Ramos (cell line): Measurements from ENCODE around the gene WASL.
"Not testable (repeated sequence)": the region's sequence is repeated elsewhere in the genome, so short reads cannot be mapped to it uniquely, and the experiment has no call there.

Source experiments
- in situ Hi-C: fragments of 300-500 bp; cut with MboI; formaldehyde crosslinking; loops from one replicate; pipeline ENCODE4 v1.14.3; 2022; ENCODE audit warnings: low sequenced_read_pairs; ENCODE audit not compliant: unreplicated experiment

The WASL gene

DNA sequence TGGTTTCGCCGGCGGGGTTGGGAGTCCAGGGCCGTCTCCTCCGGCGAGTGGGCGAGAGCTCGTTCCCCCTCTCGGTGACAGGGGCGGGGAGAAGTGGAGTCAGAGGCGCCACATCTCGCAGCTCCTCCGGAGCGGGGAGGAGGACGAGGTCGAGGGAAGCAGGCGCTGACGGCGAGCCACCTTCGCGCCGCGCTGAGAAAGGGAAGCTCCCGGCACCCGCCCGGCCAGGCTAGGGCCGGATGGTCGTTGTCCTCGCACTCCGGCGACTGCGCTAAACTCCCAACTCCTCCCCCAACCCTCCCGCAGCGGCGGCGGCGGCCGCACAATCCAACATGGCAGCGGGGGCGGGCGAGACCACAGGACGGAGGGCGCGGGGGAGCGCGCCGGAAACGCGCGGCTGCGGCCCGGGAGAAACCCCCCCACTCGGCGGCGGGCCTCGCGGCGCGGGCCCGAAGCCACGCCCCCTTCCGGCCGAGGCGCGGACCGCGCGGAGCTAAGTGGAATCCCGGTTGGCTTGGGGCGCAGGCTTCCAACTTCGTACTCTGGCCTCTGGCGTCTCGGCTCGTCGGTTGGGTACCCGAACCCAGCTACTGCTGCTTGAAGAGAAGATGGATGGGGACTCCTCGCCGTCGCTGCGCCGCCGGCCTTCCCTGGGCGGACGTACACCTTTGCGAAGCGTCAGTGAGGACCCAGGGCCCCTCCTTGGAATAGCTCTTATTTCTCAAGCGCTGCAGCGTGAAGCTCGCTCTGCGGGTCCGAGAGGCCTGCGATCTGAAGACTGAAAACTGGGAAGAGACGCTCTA, at the start of gene WASL:
WASL (minus strand) TSS at position 270 of the 803 bp plus-strand sequence; CDS start at position 1, 269 bp downstream.
- in situ Hi-C loops, result no loop called here

DNA sequence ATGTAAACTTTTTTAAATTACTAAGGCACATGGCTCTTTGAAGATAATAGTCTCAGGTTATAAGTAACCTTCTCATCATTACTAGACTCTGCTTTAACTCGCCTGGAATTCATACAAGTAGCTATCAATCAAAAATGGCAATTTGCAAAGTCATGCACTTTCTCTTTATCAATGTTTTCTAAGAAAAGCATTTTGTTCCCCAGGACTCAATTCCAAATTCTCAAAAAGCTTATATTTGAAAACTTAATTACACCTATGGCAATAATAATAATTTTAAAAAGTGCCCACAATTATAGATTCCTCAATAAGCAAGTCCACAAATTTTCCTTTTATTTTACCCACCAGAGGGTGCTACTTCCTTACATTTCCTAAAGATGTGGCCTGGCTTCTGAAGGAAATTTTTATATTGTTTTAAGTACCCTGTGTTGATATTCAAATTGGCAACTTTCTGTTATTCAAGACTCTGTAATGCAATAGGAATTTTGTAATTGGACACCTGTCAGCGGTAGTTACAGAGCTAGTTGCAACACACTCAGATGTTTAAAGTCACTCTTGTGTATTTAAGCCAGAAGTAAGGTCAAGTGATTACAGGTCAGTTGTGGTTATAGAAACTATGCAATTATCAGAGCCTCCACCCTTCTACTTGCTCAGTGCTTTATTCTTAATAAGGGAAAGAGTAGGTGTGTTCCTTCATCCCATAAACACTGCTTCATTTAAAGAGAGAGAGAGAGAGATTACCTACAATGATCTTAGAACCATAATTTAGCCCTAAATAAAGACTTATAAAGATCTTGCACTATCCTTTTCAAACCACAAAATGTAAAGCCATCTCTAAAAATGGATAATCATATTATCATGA, 49.1 kb upstream of the WASL start:
- in situ Hi-C loops, result no loop called here

DNA sequence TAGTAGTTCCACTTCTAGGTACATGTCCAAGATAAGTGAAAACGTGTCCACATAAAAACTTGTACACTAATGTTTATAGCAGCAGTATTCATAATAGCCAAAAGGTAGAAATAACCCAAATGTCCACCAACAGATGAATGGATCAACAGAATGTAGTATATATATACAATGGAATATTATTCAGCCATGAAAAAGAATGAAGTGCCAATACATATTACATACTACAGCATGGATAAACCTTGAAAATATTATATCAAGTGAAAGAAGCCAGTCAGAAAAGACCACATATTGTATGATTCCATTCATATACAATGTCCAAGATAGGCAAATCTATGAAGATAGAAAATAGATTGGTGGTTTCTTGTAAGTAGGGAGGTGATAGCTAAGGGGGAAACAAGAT, 47.8 kb upstream of the WASL start:
- in situ Hi-C loops, result no loop called here

DNA sequence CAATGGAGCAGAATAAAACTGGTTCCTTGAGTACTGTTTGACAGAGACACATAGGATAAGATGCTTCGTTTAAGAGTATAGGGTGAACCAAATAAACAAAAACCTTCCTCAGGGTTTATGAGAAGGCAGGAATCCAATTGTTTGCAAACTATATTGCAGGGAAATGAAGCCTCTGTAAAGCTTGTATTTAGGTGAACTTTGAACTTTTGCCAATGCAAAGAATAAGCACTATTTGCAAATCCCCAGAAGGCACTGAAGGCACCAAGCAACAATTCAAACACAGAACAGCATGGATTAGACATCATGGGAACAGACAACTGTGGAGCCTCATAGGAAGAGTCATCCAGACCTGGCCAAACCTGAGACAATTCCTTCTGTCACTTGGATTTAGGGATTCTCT, 47.1 kb upstream of the WASL start:
- in situ Hi-C loops, result no loop called here

DNA sequence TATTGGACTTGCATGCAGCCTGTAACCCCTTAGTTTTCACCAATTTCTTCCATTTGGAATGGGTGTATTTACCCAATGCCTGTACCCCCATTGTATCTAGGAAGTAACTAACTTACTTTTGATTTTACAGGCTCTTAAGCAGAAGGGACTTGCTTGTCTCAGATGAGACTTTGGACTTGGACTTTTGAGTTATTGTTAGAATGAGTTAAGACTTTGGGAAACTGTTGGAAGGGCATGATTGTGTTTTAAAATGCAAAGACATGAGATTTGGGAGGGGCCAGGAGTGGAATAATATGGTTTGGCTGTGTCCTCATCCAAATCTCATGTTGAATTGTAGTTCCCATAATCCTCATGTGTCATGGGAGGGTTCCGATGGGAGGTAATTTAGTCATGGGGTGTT, 46.3 kb upstream of the WASL start:
- in situ Hi-C loops, result not testable (repeated sequence)

DNA sequence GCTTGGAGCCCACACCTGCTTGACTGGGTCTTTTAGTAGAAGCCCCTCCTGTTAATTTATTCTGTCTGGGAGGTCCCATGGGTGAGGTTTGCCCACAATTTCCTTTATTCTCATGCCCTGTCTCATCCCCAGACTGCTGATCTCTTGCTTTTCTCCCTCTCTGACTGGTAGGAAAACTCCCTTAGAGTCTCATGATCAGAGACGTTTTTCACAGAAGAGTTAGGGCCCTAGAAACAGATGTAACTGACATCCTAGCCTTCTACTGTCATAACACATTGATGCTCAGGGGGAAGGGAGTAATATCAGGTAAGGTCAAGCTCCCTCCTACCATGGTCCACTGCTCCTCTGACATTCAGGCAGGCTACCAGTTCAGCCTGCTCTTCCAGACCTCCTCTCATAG, 43.7 kb upstream of the WASL start:
- in situ Hi-C loops, result no loop called here

DNA sequence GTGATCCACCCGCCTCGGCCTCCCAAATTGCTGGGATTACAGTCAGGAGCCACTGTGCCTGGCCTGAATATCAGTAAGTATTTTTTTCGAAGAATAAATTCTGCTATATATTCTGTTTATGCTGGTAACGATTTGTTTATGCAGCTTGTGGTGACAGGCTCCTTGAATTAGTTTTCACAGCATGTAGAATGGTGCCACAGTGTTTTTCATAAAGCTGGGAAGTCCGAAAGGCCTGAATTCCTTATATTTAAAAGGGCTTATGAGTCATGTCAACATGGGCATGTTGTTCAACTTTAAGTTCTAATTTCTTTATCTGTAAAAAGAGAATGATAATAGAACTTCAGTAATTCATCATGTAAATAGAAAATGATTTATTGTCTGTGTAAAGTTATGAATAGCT, 42.2 kb upstream of the WASL start:
- in situ Hi-C loops, result no loop called here

DNA sequence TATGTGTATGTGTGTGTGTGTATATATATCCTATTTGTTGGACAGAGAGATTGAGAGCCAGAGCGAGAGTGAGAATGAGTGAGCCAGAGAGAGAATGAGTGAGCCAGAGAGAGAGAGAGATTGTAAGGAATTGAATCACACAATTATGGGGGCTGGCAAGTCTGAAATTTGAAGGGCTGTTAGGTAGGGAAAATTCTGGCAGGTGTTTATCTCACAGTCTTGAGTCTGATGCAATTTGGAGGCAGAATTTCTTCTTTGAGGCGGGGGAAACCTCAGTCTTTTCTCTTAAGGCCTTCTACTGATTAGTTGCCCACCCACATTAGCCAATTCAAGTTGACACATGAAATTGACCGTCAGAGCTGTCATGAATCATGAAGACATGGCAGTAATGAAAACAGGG, 41.0 kb upstream of the WASL start:
- in situ Hi-C loops, result no loop called here

DNA sequence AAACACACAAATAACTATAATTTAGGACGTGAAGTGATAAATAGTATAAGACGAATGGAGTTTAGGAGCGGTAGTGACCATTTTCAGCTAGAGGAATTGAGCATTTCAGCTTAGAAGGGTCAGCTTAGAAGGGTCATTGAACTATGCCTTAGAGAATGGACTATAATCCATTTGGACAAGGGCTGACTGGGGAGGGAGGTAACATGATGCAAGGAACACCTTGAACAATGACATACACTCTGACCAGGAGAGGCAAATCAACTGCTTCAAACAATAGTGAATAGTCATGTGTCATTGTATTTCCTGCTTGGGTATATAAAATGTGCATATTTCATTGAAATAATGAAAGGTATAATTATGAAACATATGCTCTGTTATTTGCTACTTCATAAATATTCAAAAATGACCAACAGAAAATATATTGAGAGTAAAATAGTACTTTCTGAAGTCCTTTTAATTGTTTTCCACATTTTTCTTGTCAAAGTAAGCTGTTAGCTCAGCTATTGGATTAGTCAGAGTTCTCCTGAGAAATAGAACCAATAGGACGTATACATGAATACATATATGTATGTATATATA, 40.5 kb upstream of the WASL start:
- in situ Hi-C loops, result no loop called here

DNA sequence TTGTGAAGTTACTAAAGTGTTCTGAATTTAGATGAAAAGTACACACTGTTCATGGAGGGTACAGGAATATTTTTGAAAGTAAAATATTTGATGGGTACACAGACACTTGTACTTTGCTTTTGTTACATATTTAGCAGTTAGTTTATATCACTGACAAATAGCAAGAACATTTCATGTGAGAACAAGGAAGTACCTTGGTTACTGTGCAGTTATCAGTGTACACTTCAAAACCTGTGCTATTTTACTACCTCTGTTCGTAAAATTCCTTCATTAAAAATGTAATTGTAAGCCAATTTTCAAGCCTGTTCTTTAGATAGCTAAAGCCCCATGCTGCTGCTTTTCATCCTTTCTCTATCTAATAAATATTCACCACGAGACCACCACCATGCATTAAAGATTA, 39.8 kb upstream of the WASL start:
- in situ Hi-C loops, result no loop called here

DNA sequence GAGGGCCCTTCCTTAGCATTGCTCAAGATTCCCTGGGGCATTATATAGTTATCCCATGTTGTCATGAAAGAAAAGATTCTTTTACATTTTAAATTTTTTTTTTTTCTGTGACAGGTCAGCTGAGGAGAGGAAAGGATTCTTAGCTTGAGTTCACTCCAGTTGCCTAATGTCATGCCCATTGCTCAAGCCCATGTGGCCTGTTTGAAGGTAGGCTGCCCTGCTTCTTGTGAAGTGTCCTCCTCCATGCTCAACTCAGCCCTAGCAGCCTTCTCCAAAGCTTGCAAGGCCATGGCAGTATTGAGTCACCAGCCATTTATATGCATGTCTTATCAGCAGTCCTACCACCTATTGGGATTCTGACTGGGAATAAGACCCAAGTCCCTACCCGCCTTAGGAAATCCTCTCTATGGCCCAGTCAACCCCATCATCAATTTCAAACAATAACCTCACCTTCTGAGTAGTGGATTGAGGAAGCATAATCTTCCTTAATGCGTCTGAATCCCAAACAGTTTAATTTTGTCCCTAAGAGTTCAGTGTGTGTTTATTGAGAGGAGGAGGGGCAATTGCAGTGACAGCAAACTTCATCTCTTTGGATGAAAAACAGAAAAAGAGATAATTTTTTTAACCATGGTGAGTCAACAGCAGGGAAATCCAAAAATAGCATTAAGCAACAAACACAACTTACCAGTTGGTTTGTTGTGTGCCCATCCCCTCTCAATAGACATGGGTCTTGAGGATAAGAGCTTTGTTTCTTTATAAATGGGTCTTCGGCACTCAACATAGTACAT, 38.6 kb upstream of the WASL start:
- in situ Hi-C loops, result no loop called here

DNA sequence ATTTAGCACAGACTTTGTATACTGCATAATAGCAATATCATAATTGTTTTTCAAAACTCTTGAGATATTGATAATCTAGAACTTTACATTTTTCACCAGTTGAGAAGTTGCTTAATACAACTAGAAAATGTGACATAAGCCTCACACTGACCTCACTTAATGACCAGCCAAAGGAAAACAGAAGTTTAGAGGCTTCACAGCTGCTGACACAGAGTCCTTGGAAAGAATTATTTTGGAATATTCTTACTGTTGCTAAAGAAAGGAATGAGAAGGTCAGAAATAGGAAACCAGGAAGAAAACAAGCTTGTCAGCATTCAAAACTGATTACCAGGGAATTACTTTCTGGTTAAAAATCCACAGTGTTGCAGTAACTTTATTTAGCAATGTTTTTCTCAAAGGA, 35.5 kb upstream of the WASL start:
- in situ Hi-C loops, result no loop called here

DNA sequence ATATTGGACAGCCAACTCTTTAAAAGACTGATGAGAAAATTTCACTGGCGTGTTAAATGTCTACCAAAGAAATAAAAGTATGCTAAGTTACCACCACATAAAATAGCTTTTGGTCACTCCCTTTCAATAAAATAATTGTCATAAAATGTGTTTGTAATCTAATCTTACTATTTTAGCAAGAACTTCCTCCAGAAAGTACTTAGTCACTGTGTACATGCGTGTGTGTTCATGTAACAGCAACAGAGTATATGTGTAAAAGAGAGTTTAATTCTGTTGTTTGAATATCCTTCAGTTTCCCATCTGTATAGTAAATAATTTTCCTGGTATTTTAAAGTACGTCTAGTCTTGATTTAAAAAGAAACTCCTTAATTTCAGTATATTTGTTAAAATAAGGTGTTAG, 35.0 kb upstream of the WASL start:
- in situ Hi-C loops, result no loop called here

DNA sequence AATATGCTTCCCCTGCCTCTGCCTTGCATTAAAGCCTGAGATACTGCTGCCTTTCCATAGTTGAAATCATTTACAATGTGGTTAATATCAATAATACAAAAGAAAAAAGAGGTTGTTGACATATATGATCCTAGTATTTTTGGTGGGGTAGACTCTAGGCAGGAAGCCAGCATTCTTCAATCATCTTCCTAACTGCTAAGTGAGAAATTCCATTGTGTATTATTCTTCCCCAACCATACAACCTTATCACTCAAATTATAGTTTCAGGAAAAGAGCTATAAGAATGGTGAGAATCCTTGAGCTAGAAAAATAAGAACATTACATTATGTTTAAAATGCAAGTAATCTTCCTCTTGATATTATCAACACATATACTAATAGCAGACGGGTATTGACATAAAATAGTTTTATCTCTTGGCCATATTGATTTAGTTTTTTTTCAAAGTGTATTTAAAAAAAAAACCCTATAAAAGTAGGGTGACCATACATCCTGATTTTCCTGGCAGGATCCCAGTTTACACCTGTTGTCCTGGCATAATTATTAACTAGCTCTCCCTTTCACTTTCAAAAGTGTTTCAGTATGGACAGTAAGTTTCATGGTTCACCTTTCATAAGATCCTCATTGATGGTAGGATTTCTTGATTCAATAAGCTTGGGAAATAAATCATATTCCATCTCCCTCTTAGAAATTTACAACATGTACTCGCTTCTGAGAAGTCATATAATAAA, 33.4 kb upstream of the WASL start:
- in situ Hi-C loops, result no loop called here

DNA sequence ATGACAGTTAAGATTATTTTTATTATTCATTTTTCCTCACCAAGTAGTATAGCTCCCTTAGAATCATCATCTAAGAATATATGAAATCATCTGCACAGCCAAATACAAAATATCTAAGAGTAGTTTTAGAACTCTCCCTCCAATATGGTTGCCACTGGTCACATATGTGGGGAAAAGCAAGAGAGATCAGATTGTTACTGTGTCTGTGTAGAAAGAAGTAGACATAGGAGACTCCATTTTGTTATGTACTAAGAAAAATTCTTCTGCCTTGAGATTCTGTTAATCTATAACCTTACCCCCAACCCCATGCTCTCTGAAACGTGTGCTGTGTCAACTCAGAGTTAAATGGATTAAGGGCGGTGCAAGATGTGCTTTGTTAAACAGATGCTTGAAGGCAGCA, 31.7 kb upstream of the WASL start:
- in situ Hi-C loops, result not testable (repeated sequence)

DNA sequence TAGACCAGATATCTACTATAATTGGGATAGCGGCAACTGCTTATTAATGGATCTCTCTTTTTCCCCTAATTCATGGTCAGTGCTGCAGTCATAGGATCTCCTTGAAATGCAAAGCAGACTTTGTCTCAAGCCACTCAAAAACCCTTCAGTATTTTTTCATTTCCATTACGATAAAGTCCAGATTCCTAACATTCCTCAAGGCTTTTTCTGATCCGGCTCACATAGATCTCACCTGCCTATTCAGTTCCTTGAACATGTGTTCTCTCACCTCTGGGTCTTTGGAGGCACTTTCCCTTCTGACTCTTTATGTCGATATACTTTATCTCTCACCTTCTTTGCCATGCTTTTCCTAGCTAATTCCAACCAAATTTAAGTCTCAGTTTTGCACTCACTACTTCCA, 25.7 kb upstream of the WASL start:
- in situ Hi-C loops, result no loop called here

DNA sequence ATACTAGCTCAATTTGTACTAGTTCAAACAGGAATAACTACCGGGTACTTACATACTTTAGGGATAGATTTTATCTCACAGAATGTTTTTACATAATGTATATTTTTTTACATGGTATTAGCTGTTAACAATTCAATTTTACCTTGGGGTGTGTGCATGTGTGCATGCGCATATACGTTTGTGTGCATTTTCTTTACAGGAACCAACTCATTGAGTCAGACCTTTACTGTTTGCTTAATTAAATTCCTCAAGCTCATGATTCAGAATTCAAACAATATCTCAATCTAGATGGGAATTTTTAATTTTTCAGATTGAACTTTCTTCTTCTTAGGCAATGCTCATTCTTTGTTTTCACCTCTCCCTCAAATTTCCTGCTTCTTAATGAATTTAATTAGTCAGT, 24.7 kb upstream of the WASL start:
- in situ Hi-C loops, result no loop called here

DNA sequence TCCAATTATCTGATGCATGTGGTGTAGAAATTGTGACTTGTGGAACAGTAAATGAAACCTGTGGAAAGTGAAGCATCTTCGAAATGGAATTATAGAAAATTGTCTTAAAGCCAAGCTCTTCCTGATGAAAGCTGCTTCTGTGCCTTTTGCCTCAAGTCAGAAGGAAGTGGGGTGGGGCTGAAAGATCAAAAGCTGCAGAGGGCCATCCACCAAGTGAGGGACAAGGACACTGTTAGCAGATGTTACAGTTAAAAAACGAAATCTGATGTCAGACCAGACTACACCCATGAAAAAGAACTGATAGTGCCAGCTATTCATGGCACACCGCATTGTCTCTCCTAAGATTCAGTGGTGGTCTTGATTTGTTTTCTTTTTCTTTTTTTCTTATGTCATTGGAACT, 23.8 kb upstream of the WASL start:
- in situ Hi-C loops, result no loop called here

DNA sequence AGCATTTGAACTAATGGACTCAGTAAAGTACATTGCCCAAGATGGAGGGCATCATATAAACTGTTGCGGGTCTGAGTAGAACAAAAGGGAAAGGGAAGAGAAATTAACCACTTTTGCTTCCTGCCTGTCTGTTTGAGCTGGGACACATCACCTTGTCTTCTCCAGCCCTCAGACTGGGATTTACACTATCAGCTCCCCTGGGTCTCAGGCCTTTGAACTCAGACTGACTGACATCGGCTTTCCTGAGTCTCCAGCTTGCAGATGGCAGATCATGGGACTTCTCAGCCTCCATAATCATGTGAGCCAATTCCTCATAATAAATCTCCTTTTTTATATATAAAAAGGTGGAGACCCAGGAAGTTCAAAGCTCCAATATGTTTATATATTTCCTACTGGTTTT, 23.0 kb upstream of the WASL start:
- in situ Hi-C loops, result no loop called here

DNA sequence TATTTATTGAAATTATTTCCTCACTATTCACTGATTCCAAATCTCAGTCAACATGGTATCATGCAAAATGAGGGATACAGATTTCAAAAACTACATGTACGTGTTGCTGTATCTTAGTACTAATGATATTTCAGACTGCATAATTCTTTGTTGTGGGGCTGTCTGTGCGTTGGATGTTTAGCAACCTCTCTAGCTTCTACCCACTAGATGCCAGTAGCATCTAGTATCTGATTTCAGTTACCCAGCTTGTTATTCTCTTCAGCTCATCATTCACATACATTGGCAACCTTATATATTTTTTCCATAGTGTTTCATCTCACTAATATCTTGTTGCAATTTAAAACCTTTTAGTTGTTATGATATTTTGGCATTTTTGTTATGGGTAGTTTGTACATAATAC, 22.5 kb upstream of the WASL start:
- in situ Hi-C loops, result no loop called here
